ENCODE results near the gene CIITA.

The CIITA gene

GRCh38 chr16:10850478-10850850, 26.5 kb upstream of the CIITA start:
- no peak for DNase-seq

GRCh38 chr16:10851512-10851911, 25.5 kb upstream of the CIITA start:
- no peak for DNase-seq

GRCh38 chr16:10852286-10852685, 24.7 kb upstream of the CIITA start:
- DNase-seq = no peak

GRCh38 chr16:10852948-10853347, 24.1 kb upstream of the CIITA start:
- no peak for DNase-seq

- no peak for DNase-seq
Observed at GRCh38 chr16:10856042-10856441, 21.0 kb upstream of the CIITA start.

GRCh38 chr16:10858203-10858602, 18.8 kb upstream of the CIITA start:
- no peak for DNase-seq

- DNase-seq = no peak
Observed at GRCh38 chr16:10859020-10859419, 18.0 kb upstream of the CIITA start.

- DNase-seq = no peak
Observed at GRCh38 chr16:10859658-10860057, 17.3 kb upstream of the CIITA start.

- DNase-seq = peak; percentile 57
Observed at GRCh38 chr16:10862438-10862837, 14.6 kb upstream of the CIITA start.

- no peak for DNase-seq
Observed at GRCh38 chr16:10865991-10866966, 10.7 kb upstream of the CIITA start.

GRCh38 chr16:10867199-10867598, 9.8 kb upstream of the CIITA start:
- DNase-seq = no peak

GRCh38 chr16:10868104-10868595, 8.9 kb upstream of the CIITA start:
- no peak for DNase-seq

- DNase-seq = no peak
Observed at GRCh38 chr16:10868596-10869469, 8.2 kb upstream of the CIITA start.

- no peak for DNase-seq
Observed at GRCh38 chr16:10870137-10870776, 6.7 kb upstream of the CIITA start.

GRCh38 chr16:10870808-10871156, 6.2 kb upstream of the CIITA start:
- no peak for DNase-seq

- peak; percentile 93 for DNase-seq
Observed at GRCh38 chr16:10871157-10871991, 5.6 kb upstream of the CIITA start.

- no peak for DNase-seq
Observed at GRCh38 chr16:10876315-10876714, 687 bp upstream of the CIITA start.

GRCh38 chr16:10877472-10877946, 507 bp downstream of the CIITA start:
- no peak for DNase-seq

GRCh38 chr16:10878328-10878643, 1.3 kb downstream of the CIITA start:
- DNase-seq = no peak

- no peak for DNase-seq
Observed at GRCh38 chr16:10878644-10879501, 1.9 kb downstream of the CIITA start.

Data from fibroblast of skin of right biceps (primary cell).